A549 treated with DMSO at 1 μM for 4 hours (cell line): Measurements from ENCODE around the gene SRSF4. TPM values are rescaled to one million over a fixed set of nuclear protein-coding genes. Genes with fewer than 3 reads are reported as not detected.

Experiments
- total RNA-seq: library from RNA; stranded (reverse); fragments of 200-300 nt; extraction: Qiagen RNA extraction; gene quantifications from 5 replicates; pipeline ENCODE4 v1.2.3, GENCODE V29; 2022; ENCODE audit warnings: low read depth

Gene SRSF4
- 38.1 to 50.7 TPM (median 49.1 TPM) in 5 replicates for total RNA-seq

GRCh38 chr1:29181413-29182225 is at the start of gene SRSF4:
Gene SRSF4, minus strand, starts transcription at chr1:29181900. Its CDS starts 148 bp downstream, at chr1:29181752.

GRCh38 chr1:29230553-29231378 is 49.1 kb upstream of the SRSF4 start, which contains the start of gene MECR:
Gene MECR, minus strand, starts transcription at chr1:29230934. Its CDS starts 28 bp downstream, at chr1:29230906.

GRCh38 chr1:29123887-29124365 is 57.8 kb downstream of the SRSF4 start, which contains the start of gene TMEM200B:
Gene TMEM200B, minus strand, starts transcription at chr1:29123903. Its CDS starts 2,075 bp downstream, at chr1:29121828.

Other genes starting within 250 kb of the SRSF4 start
- gene TMEM200B, start 58.0 kb downstream of the SRSF4 start, total RNA-seq: 0.06 to 0.10 TPM (median 0.09 TPM) in 4 of 5 replicates, not detected in the other
- gene MECR, start 49.0 kb upstream of the SRSF4 start, total RNA-seq: 21.3 to 23.3 TPM (median 21.5 TPM) in 5 replicates
- gene PTPRU, start 54.6 kb upstream of the SRSF4 start, total RNA-seq: 6.2 to 7.4 TPM (median 6.9 TPM) in 5 replicates